Epithelial cell of prostate (primary cell): ENCODE measurements around the gene POLR2E.

ENCODE experiments used
- DNase-seq: peaks from one replicate; pipeline ENCODE4 v3.0.0-alpha.2; 2011; ENCODE audit warnings: low read depth, low spot score
- H3K27ac ChIP-seq: fragments of 450-650 bp; 2 replicates; pipeline ENCODE4 v1.5.1; 2017; ENCODE audit warnings: mild to moderate bottlenecking

Gene POLR2E

DNA sequence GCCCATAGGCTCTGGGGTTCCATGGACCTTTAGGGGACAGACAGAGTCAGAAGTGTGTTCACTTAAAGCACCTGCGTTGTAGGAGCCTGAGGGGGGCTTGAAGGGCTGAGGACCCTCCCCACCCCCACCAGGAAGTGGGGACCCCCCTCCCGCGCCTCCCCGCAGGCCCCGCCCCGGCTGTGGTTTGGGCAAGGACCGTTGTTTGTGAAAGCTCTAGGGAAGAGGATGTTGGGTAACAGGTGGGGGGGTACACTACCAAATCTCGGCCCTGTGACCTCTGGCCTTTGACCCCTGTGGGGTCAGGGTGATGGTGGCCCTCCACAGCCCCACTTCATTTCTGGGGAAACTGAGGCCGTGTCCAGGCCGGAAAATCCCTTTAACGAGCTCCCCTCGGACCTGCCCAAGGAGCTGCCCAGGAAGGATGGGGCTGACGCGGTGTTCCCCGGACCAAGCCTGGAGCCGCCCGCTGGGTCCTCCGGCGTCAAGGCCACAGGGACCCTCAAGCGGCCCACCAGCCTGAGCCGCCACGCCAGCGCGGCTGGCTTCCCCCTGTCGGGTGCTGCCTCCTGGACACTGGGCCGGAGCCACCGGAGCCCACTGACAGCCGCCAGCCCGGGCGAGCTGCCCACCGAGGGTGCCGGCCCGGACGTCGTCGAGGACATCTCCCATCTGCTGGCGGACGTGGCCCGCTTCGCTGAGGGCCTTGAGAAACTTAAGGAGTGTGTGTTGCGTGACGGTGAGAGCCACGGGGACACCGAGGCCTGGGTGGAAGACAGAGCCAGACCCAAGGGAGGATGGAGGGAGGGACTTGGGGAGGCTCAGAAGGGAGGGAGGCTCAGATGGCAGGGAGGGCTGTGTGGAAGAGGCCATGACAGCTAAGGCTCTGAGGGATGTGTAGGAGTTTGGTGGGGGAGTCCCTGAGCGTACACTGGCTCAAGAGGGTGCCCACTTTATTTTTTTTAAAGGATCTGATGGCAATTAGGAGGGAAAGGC is 26.9 kb downstream of the POLR2E start:
- no peak overlapping the region for H3K27ac ChIP-seq
- DNase-seq = no peak

DNA sequence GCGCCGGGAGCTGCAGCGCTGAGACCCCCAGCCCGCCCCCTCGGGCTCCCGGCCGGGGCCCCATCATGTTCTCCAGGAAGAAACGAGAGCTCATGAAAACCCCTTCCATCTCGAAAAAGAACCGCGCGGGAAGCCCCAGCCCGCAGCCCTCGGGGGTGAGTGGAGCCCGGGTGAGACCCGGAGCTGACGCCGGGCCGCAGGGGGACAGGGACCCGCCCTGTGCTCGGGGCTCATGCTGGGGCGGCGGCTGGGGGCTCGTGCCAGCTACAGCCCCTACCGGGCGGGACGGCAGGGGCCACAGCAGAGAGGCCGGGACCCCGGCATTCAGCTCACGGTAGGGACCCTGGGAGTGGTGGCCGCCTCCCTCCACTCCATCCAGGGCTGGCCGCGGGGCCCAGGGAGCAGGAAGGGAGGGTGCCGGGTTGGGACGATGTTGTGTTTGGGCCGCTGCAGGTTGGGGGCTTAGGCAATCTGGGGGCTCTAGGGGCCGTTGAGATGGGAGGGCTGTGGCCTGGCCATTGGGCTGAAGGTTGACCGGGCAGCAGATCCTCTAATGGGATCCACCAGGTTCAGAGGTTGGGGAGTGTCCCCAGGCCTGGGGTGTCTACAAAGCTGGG is 27.7 kb downstream of the POLR2E start:
- DNase-seq = no peak
- no peak overlapping the region for H3K27ac ChIP-seq

DNA sequence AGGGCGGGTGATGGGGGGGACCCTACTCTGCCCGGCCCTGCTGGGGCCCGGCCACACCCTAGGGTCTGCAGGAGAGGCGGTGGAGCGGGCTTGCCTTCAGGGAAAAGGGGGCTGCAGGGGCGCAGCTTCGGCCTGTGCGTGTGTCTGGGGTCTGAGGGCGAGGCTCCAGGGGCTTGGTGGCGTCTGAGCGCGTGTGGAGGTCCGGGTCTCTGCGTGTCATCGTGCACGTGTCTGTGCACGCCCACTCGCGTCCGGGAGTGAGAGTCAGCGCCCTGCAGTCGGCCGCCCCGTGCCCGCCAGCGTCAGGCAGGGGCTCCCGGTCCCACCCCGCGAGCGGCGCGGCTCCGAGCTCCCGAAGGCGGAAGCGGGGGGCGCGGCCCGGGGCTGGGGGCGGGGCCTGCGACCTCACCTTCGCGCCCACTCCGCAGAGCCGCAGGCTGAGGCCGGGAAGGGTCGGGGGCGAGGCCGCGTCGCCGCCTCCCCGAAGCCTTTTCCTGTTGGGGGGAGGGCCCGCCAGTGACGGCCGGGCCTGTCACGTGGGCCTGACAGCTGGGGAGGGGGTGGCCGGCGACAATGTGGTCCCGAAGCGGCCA is 28.3 kb downstream of the POLR2E start, which contains the start of gene ARHGAP45:
TSS of gene ARHGAP45 (plus strand) at position 420 of the 593 bp plus-strand sequence. CDS start 239 bp downstream, outside the sequence.
- H3K27ac ChIP-seq = no peak within 1 kb of the TSS
- no peak for DNase-seq

DNA sequence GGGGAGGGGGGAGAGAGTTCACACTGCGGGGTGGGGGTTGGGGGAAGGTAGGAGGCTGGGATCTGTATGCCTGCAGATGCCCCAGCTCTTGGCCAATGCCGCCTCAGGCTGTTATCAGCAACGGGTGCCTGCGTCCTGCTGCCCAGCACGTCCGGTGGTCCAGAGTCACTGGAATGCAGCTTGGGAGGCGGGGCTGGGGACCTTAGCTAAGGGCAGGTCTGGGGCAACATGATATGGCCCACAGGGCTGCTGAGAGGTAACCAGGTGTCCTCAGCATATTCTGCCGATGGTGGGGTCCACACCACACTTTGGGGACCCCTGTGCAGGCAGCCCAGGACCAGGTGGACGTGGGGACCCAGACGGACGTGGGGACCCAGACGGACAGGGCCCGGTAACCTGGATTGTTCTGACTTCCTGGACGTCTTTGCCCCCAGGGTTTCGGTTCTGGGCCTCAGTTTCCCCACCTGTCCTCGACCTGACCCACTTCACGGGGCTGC is 28.9 kb downstream of the POLR2E start:
- no peak for DNase-seq
- no peak overlapping the region for H3K27ac ChIP-seq

DNA sequence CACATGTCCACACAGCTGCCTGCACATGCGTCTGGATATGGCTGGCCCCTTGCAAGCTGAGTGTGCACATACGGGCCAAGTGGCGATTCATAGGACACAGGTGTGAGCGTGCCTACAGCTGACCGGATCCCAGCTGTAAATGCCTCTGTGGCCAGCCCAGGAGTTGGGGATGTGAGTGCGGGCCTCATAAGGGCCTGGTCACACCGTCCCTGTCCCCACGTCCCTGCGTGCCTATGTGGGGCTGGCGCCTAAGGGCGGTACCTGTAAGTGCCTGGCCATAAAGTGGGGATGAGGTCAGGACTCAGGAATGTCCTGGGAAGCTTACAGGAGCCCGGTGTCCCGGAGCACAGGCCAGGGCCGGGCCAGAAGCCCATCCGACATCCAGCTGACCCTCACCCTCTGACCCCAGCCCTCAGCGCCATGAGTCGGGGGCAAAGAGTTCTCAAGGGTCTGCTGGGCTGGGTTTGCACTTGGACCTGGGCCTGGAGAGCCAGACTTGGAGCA is 29.5 kb downstream of the POLR2E start:
- DNase-seq = no peak
- no peak overlapping the region for H3K27ac ChIP-seq

DNA sequence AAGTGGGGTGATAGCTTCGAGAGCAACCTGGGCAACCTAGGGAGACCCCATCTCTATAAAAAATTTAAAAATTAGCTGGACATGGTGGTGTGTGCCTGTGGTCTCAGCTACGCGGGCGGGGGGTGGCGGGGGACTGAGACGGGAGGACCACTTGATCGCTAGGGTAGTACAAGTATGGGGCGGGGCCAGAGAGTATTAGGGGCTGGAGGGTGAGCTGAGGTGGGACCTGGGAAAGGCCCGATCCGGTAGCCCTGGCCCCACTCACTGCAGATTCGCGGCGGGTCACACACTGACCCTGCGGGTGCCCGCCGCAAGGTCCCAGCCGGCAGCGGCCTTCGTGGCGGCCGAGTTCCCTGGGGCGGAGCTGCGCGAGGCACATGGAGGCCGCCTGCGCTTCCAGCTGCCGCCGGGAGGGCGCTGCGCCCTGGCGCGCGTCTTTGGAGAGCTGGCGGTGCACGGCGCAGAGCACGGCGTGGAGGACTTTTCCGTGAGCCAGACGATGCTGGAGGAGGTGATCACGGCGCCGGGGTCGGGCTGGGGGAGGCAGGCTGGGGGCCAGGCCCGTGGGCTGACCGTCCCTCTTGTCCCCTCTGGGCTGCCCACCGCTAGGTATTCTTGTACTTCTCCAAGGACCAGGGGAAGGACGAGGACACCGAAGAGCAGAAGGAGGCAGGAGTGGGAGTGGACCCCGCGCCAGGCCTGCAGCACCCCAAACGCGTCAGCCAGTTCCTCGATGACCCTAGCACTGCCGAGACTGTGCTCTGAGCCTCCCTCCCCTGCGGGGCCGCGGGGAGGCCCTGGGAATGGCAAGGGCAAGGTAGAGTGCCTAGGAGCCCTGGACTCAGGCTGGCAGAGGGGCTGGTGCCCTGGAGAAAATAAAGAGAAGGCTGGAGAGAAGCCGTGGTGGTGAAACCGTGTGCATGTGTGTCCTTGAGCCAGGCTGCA is 30.2 kb downstream of the POLR2E start:
- no peak for DNase-seq
- no peak overlapping the region for H3K27ac ChIP-seq

DNA sequence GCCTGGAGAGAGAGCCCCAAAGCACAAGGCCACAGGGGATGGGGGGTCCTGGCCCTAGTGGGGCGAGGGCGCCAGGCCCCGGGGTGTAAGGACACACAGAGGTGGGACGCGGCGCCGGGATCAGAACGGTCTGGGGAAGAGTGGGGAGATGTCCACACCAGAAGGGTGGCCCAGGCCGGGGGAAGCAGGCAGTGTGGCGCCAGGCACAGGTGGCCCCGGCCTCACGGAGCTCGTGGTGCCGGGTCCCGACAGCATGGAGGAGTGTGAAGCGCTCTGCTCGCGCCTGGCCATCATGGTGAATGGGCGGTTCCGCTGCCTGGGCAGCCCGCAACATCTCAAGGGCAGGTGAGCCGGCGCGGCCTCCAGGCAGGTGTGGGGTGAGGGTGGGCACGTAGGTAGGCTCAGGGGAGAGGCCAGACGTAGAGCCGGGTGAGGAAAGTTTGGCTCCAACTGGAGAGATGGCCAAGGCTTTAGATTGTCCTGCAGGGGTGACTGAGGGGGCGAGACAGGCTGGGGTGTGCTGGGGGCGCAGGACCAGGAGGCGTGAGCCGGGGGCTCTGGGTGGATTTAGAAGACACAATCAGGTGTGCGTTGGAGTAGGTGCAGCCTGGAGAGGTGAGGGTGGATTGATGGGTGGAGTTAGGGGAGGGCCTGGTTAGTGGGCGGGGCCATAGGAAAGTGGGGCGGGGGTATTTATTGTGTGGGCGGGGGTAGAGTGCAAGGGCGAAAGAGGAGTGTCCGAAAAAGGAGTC is 31.1 kb downstream of the POLR2E start:
- no peak overlapping the region for H3K27ac ChIP-seq
- DNase-seq = no peak

DNA sequence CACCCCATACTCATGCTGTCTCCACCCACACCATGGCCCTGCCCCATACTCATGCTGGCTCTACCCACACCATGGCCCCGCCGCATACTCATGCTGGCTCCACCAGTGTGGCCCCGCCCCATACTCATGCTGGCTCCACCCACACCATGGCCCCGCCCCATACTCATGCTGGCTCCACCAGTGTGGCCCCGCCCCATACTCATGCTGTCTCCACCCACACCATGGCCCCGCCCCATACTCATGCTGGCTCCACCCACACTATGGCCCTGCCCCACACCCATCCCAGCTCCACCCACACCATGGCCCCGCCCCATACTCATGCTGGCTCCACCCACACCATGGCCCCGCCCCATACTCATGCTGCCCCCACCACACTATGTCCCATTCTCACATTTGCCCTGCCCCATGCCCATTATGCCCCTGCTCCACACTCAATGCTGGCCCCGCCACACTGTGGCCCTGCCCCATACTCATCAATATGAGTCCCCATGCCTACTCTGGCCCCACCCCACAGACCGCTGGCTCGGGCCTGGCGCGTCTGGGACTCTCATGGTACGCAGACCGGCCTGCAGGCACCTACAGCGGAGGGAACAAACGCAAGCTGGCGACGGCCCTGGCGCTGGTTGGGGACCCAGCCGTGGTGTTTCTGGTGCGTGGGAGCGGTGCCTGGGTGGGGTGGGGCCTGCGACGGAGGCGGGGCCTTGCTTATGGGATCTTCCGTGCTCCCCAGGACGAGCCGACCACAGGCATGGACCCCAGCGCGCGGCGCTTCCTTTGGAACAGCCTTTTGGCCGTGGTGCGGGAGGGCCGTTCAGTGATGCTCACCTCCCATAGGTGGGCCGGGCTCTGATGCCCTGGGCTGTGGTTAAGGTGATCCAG is 31.9 kb downstream of the POLR2E start:
- H3K27ac ChIP-seq = no peak overlapping the region
- no peak for DNase-seq

DNA sequence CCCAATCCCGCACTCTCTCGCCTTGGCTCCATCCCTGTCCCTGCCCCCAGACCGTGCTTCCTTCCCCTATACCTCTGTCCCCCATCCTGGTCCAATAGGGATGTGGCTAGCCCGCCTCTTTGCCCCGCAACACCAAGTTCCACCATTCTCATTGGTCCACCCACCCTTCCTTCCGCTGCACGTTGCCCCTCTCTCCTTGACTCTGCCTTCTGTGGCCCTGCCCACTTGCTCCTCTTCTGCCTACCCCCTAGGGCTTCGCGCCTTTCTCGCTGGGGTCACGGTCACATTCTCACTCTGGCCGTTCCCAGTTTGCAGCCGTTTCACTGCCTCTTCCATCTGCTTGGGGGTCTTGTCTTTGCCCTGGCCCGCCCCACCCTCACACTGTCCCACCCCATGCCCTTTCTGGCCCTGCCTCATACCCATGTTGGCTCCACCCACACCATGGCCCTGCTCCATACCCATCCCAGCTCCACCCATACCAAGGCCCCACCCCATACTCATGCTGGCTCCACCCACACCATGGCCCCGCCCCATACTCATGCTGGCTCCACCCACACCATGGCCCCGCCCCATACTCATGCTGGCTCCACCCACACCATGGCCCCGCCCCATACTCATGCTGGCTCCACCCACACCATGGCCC is 32.7 kb downstream of the POLR2E start:
- no peak for DNase-seq
- no peak overlapping the region for H3K27ac ChIP-seq

DNA sequence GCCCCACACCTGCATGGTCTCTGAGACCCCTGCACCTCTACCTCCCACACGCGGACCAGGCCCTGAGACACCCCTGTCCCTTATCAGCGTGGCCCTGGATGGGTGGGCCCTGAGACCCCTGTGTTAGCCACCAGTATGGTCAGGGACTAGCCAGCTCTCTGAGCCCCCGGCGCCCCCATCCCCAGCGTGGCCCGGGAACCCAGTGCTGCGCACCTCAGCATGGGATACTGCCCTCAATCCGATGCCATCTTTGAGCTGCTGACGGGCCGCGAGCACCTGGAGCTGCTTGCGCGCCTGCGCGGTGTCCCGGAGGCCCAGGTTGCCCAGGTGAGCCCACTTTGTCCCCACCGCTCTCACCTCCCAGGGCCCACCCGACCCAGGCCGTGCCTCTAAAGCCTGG is 33.2 kb downstream of the POLR2E start:
- no peak overlapping the region for H3K27ac ChIP-seq
- DNase-seq = no peak

DNA sequence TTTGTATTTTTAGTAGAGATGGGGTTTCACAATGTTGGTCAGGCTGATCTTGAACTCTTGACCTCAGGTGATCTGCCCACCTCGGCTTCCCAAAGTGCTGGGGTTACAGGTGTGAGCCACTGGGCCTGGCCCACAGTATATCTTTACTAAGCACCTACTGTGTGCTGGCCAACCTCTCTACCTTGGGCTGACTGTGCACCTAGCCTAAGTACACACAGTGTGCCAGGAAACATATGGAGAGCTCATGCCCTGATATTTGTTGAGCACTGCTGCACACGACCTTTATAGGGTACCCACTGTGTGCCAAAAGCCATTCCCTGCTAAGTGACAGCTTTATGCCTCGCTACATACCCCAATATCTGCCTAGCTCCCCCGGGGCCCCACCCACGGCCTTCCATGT is 34.5 kb downstream of the POLR2E start:
- DNase-seq = no peak
- H3K27ac ChIP-seq = no peak overlapping the region

DNA sequence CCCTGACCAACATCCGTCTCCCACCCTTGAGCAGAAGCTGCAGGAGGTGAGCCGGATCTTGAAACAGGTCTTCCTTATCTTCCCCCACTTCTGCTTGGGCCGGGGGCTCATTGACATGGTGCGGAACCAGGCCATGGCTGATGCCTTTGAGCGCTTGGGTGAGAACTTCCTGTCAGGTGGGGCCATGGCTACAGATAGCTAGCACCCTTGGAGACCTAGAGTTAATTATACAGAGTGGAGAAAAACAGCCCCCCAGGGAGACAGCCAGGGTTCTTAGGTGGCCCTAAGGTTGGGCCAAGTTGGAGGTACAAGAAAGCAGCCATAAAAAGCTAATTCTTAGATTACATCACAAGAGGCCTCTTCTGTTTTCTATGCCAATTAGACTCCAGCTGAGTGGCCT is 37.1 kb downstream of the POLR2E start:
- DNase-seq = no peak
- no peak overlapping the region for H3K27ac ChIP-seq

DNA sequence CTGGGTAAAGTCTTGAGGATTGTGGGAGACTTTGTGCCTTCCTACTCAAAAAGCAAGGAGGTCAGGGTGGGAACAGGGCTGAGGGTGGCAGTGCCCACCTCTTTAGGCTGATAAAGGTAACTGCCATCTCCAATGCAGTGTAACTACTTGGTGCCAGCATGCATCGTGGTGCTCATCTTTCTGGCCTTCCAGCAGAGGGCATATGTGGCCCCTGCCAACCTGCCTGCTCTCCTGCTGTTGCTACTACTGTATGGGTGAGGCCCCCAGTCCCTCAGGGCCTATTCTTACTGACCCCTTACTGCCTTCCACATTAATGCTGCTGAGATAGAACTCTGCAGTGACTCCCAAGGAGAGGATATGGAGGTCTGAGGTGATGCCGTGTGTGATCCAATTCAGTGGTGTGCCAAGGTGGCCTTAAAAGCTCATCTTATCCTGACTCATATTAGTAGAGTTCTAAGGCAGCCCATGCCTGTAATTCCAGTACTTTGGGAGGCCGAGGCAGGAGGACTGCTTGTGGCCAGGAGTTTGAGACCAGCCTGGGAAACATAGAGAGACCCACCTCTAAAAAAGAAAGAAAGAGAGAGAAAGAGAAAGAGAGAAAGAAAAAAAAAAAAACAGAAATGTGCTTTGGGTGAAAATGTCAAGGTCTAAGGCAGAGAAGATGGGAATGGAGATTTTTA is 37.9 kb downstream of the POLR2E start:
- no peak for DNase-seq
- no peak overlapping the region for H3K27ac ChIP-seq

DNA sequence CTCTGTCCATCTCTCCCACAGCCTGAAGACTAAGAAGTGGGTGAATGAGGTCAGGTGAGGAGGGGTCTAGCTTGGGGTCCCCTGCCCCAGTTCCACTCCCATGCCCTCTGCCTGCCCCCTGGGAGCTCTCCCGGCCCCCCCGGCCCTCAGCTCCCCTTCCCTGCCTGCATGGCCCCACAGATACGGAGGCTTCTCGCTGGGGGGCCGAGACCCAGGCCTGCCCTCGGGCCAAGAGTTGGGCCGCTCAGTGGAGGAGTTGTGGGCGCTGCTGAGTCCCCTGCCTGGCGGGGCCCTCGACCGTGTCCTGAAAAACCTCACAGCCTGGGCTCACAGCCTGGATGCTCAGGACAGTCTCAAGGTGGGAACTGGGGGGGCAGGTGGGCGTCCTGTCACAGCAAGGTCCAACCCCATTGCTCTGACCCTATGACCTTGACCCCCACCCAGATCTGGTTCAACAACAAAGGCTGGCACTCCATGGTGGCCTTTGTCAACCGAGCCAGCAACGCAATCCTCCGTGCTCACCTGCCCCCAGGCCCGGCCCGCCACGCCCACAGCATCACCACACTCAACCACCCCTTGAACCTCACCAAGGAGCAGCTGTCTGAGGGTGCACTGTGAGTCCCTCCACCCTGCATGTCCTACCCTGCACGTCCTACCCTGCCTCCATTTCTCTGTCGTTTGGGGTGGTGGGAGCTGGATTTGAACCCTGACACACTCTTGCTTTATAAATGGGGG is 39.1 kb downstream of the POLR2E start:
- no peak overlapping the region for H3K27ac ChIP-seq
- DNase-seq = no peak

DNA sequence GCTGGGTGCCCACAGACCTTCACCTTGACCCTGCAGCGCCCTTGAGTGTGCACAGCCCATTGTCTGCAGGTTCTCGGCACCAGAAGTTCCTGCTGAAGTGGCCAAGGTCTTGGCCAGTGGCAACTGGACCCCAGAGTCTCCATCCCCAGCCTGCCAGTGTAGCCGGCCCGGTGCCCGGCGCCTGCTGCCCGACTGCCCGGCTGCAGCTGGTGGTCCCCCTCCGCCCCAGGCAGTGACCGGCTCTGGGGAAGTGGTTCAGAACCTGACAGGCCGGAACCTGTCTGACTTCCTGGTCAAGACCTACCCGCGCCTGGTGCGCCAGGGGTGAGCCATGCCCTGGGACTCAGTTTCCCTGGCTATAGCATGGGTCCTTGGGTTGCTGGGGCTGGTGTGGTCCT is 40.1 kb downstream of the POLR2E start:
- no peak overlapping the region for H3K27ac ChIP-seq
- no peak for DNase-seq
